Neuronal stem cell (in vitro differentiated cells): ENCODE data around the gene MAPK8.

Experiments
- DNase-seq: peaks from one replicate; pipeline ENCODE4 v3.0.0-alpha.2; 2013; ENCODE audit warnings: low spot score
- H2AFZ ChIP-seq: one replicate; pipeline ENCODE4 v1.6.1; 2013; ENCODE audit warnings: mild to moderate bottlenecking, low read length, inconsistent platforms
- H2AK5ac ChIP-seq: 2 replicates; pipeline ENCODE4 v1.6.1; 2013; ENCODE audit warnings: low read depth, mild to moderate bottlenecking, inconsistent platforms, low read length, moderate library complexity, mixed read lengths
- H2BK120ac ChIP-seq: 2 replicates; pipeline ENCODE4 v1.6.1; 2013; ENCODE audit warnings: low read depth, mild to moderate bottlenecking, inconsistent platforms, low read length, moderate library complexity, mixed read lengths
- H2BK12ac ChIP-seq: one replicate; pipeline ENCODE4 v1.6.1; 2013; ENCODE audit warnings: low read length, inconsistent platforms
- H2BK15ac ChIP-seq: 2 replicates; pipeline ENCODE4 v1.6.1; 2013; ENCODE audit warnings: mild to moderate bottlenecking, low read length, inconsistent platforms, mixed read lengths
- H2BK5ac ChIP-seq: one replicate; pipeline ENCODE4 v1.6.1; 2013; ENCODE audit warnings: inconsistent platforms, mild to moderate bottlenecking, low read length, moderate library complexity
- H3K14ac ChIP-seq: one replicate; pipeline ENCODE4 v1.6.1; 2013; ENCODE audit warnings: low read length, inconsistent platforms
- H3K18ac ChIP-seq: 2 replicates; pipeline ENCODE4 v1.6.1; 2013; ENCODE audit warnings: low read length, inconsistent platforms
- H3K23ac ChIP-seq: 2 replicates; pipeline ENCODE4 v1.6.1; 2013; ENCODE audit warnings: low read depth, mild to moderate bottlenecking, mixed read lengths, low read length, inconsistent platforms; ENCODE audit not compliant: poor library complexity
- H3K27ac ChIP-seq: replicated peaks from 3 replicates; pipeline ENCODE4 v1.5.1; 2013; ENCODE audit warnings: low read length, inconsistent platforms
- H3K27me3 ChIP-seq, 3 experiments: 2 replicates each; pipeline ENCODE4 v1.6.1; 2013; ENCODE audit warnings: low read length in 3 of 3, mild to moderate bottlenecking in 2 of 3, inconsistent platforms in 1 of 3, low read depth in 1 of 3, mixed read lengths in 1 of 3, moderate library complexity in 1 of 3; ENCODE audit not compliant: control insufficient read depth in 3 of 3, insufficient read depth in 3 of 3
- H3K36me3 ChIP-seq, 2 donors: replicated peaks in 1 of 2; 2 replicates each; pipeline ENCODE4 v1.6.1; 2013; ENCODE audit warnings: low read length in 2 of 2; ENCODE audit not compliant: control insufficient read depth in 2 of 2, insufficient read depth in 2 of 2
- H3K4ac ChIP-seq: 2 replicates; pipeline ENCODE4 v1.6.1; 2013; ENCODE audit warnings: inconsistent platforms, mild to moderate bottlenecking, low read length, moderate library complexity
- H3K4me1 ChIP-seq, 2 donors: 1 replicate in 1 of 2; 2 replicates in 1 of 2; pipeline ENCODE4 v1.6.1; 2013; ENCODE audit warnings: low read length in 2 of 2, low read depth in 1 of 2; ENCODE audit not compliant: control insufficient read depth in 2 of 2, insufficient read depth in 1 of 2
- H3K4me2 ChIP-seq: one replicate; pipeline ENCODE4 v1.6.1; 2013; ENCODE audit warnings: mild to moderate bottlenecking, low read length, inconsistent platforms; ENCODE audit not compliant: insufficient read depth, poor library complexity, severe bottlenecking
- H3K4me3 ChIP-seq, 2 donors: 2 replicates each; pipeline ENCODE4 v1.5.1; 2013; ENCODE audit warnings: low read length in 2 of 2, mild to moderate bottlenecking in 2 of 2, inconsistent platforms in 1 of 2, moderate library complexity in 1 of 2
- H3K79me1 ChIP-seq: one replicate; pipeline ENCODE4 v1.6.1; 2013; ENCODE audit warnings: low read depth, mild to moderate bottlenecking, inconsistent platforms, low read length, moderate library complexity
- H3K9ac ChIP-seq: one replicate; pipeline ENCODE4 v1.6.1; 2013; ENCODE audit warnings: mild to moderate bottlenecking, low read depth, low read length, inconsistent platforms; ENCODE audit not compliant: poor library complexity
- H3K9me3 ChIP-seq, 2 donors: replicated peaks in 1 of 2; 2 replicates each; pipeline versions ENCODE3 to v1.6.1; 2013; ENCODE audit warnings: low read length in 2 of 2, mild to moderate bottlenecking in 2 of 2, inconsistent platforms in 1 of 2, low read depth in 1 of 2, mixed read lengths in 1 of 2, moderate library complexity in 1 of 2; ENCODE audit not compliant: control insufficient read depth in 2 of 2, insufficient read depth in 1 of 2
- H4K8ac ChIP-seq: one replicate; pipeline ENCODE4 v1.6.1; 2013; ENCODE audit warnings: low read depth, mild to moderate bottlenecking, inconsistent platforms, low read length, moderate library complexity
- H4K91ac ChIP-seq: one replicate; pipeline ENCODE4 v1.6.1; 2013; ENCODE audit warnings: low read length, low read depth, mild to moderate bottlenecking, inconsistent platforms; ENCODE audit not compliant: poor library complexity
- WGBS, 2 donors: extraction: QIAGEN DNeasy Blood & Tissue Kit; methylation state at CpG; one replicate each; pipeline ENCODE4 v1.1.7; 2013; ENCODE audit warnings: missing lambda C conversion rate in 2 of 2, mixed read lengths in 1 of 2; ENCODE audit not compliant: insufficient read length in 2 of 2, insufficient replicate concordance in 1 of 2; ENCODE audit errors: extremely low coverage in 2 of 2; 5-methylcytosine and 5-hydroxymethylcytosine counted together

Gene MAPK8

DNA sequence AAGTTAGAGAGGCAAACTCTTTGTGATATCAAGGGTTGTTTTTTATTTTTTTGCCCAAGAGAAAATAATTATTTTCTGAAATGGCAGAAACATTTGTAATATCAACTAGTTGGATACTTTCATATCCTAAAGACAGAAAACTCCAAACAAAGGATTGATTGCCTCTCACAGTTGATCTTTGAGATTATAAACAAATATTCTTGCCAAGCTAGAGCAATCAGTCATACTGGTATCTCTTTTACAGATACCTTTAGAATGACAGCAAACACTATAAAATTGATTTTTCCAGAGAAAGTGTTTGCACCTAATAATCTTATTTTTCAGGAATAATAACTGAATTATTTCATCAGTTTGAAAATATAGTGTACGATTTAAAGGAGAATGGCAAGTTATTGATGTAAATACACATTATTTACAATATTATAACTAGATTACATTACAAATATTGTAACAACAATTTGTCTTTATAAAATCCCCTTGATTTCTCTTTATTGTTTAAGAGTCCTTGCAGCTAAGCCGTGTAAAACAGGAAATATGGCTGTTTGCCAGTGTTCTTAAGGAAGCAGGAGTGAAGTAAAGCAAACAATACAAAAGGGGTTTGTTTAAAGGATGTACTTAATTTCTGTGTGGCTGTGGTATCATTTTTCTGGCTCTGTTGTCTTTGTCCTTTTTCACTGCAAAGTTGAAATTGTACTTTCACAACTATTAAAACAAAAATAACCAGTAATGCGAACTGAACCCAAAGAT lies 58.4 kb downstream of the MAPK8 start:
- no peak overlapping the region for H3K18ac ChIP-seq
- H3K14ac ChIP-seq, result no peak overlapping the region
- WGBS, 2 donors, result no CpG with 5 or more reads among the region's 3 CpGs
- H3K9me3 ChIP-seq, result no peaks in the 10 kb centered on the region
- H3K4me1 ChIP-seq, result peaks cover 0 to 2% of the 10 kb centered on the region in 2 donors
- H3K27me3 ChIP-seq, result no peaks in the 10 kb centered on the region
- no peak overlapping the region for H3K27ac ChIP-seq
- peaks cover 3% of the 10 kb centered on the region for H3K79me1 ChIP-seq
- no peak overlapping the region for H3K9ac ChIP-seq
- H2BK12ac ChIP-seq, result no peak overlapping the region
- no peak overlapping the region for H4K91ac ChIP-seq
- H2BK120ac ChIP-seq, result no peak overlapping the region
- no peak overlapping the region for H2AK5ac ChIP-seq
- no peaks in the 10 kb centered on the region for H3K36me3 ChIP-seq
- H3K4me3 ChIP-seq, result no peak overlapping the region
- no peak overlapping the region for H3K4me2 ChIP-seq
- no peak overlapping the region for H2BK15ac ChIP-seq
- DNase-seq, result no peak
- no peak overlapping the region for H3K23ac ChIP-seq
- H3K4ac ChIP-seq, result no peak overlapping the region
- H2BK5ac ChIP-seq, result no peak overlapping the region
- H4K8ac ChIP-seq, result no peak overlapping the region
- no peak overlapping the region for H2AFZ ChIP-seq

DNA sequence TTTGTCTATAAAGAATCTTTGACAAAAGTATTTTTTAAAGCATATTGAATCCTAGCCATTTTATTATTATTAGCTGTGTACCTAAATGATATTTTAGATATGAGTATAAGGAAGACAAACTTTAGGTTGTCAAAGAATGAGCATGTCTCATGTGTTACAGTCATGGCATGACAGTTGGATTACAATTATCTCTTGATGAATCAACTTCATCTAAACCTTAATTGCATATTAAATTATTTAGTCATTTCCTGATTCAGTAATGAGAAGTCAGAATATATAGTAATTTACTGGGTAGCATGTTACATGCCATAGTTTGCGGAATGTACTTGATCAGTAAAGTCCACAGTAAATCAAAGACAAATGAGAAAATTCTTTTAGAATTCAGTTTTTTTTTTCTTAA lies 59.2 kb downstream of the MAPK8 start:
- Histone ChIP-seq H4K8ac (no peak overlapping the region), H3K23ac (no peak overlapping the region), H3K79me1 (peaks cover 3% of the 10 kb centered on the region), H4K91ac (no peak overlapping the region), H3K18ac (no peak overlapping the region), H3K36me3 (no peaks in the 10 kb centered on the region), H3K4me3 (no peak overlapping the region), H2BK12ac (no peak overlapping the region), H2BK15ac (no peak overlapping the region), H2BK120ac (no peak overlapping the region), H3K14ac (no peak overlapping the region), H2AK5ac (no peak overlapping the region), H3K27ac (no peak overlapping the region), H3K9me3 (peaks cover 0 to 2% of the 10 kb centered on the region in 2 donors), H2BK5ac (no peak overlapping the region), H3K9ac (no peak overlapping the region), H3K4me1 (peaks cover 0 to 2% of the 10 kb centered on the region in 2 donors), H3K4ac (no peak overlapping the region), H3K4me2 (no peak overlapping the region), H2AFZ (no peak overlapping the region), H3K27me3 (no peaks in the 10 kb centered on the region)
- WGBS, 2 donors, result no CpG with 5 or more reads among the region's 1 CpG
- no peak for DNase-seq

DNA sequence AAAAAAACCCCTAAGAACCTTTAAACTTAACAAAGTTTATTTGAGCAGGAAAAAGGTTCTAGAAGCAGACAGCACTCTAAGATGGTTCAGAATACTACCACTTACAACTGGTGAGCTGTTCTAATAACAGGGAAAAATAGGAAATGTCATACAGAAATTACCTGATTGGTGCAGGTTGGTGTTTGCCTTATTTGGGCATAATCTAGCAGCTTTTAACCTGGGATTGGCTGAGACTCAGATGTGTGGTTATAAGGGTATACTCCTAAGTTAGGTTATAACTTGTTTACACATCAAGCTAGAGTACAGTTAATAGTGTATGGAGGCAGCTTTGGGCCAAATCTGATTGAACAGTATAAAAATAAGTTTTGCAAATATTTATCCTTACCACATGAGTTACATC lies 59.8 kb downstream of the MAPK8 start:
- Histone ChIP-seq H2BK5ac (no peak overlapping the region), H3K9ac (no peak overlapping the region), H3K4me1 (peaks cover 0 to 2% of the 10 kb centered on the region in 2 donors), H3K4me3 (no peak overlapping the region), H3K27ac (no peak overlapping the region), H3K4me2 (no peak overlapping the region), H3K18ac (no peak overlapping the region), H4K91ac (no peak overlapping the region), H2BK15ac (no peak overlapping the region), H3K23ac (no peak overlapping the region), H3K27me3 (no peaks in the 10 kb centered on the region), H3K36me3 (no peaks in the 10 kb centered on the region), H3K4ac (no peak overlapping the region), H3K9me3 (peaks cover 0 to 2% of the 10 kb centered on the region in 2 donors), H2BK12ac (no peak overlapping the region), H3K79me1 (peaks cover 3% of the 10 kb centered on the region), H2AK5ac (no peak overlapping the region), H2AFZ (no peak overlapping the region), H4K8ac (no peak overlapping the region), H3K14ac (no peak overlapping the region), H2BK120ac (no peak overlapping the region)
- DNase-seq, result no peak

DNA sequence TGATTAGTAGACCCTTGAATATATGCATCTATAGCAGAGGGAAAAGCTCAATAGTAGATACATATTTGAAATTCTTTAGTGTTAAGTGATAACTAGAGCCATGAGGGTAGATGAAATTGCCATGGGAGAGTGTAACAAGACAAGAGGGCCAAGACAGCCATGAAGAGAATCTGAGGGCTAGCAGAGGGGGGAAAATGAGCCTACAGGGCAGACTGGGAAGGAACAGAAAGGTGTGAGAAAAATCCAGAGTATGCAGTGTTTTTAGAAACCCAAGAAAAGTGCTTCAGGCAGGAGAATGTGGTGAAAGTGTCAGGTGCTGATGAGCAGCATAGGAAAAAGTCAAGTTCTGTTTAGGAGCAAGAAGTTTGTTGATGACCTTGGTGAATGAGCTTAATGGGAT lies 63.0 kb downstream of the MAPK8 start:
- Histone ChIP-seq H3K4me2 (no peak overlapping the region), H3K14ac (no peak overlapping the region), H3K9ac (no peak overlapping the region), H2BK120ac (no peak overlapping the region), H2AK5ac (no peak overlapping the region), H3K9me3 (peaks cover 2 to 5% of the 10 kb centered on the region in 2 donors), H3K36me3 (peaks cover 0 to 4% of the 10 kb centered on the region in 2 donors), H3K4ac (no peak overlapping the region), H3K27me3 (no peaks in the 10 kb centered on the region), H3K4me3 (no peak overlapping the region), H3K79me1 (peaks cover 3% of the 10 kb centered on the region), H2BK15ac (no peak overlapping the region), H3K27ac (no peak overlapping the region), H4K8ac (no peak overlapping the region), H2AFZ (no peak overlapping the region), H3K23ac (no peak overlapping the region), H4K91ac (no peak overlapping the region), H2BK5ac (no peak overlapping the region), H3K4me1 (no peaks in the 10 kb centered on the region), H2BK12ac (no peak overlapping the region), H3K18ac (no peak overlapping the region)
- no peak for DNase-seq
